GM18868 (cell line): ENCODE data around the gene FGA.

Experiments
- ATAC-seq: cut with Tn5 transposase; IDR thresholded peaks from one replicate; pipeline ENCODE4 v1.9.1; 2021; ENCODE audit warnings: mild to moderate bottlenecking, moderate library complexity; ENCODE audit not compliant: unreplicated experiment

The FGA gene

DNA sequence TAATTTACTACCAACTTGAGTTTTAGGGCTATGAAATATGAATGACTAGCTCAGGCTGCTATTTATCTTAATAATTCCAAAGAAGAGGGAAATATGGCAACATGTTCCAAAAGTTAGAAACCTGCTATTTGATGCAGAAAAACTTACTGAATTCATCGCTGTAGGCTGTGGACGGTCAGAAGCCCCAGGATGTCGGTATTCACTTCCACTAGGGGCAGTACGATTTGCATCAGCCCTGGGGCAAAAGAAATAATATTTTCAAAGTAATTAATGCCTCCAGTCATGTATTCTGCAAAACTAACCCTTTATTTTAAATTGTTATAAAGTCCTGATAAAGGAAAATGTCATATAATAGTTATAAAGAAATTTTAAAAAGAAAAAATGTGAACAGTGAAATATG lies 44.9 kb downstream of the FGA start:
- no peak for ATAC-seq

DNA sequence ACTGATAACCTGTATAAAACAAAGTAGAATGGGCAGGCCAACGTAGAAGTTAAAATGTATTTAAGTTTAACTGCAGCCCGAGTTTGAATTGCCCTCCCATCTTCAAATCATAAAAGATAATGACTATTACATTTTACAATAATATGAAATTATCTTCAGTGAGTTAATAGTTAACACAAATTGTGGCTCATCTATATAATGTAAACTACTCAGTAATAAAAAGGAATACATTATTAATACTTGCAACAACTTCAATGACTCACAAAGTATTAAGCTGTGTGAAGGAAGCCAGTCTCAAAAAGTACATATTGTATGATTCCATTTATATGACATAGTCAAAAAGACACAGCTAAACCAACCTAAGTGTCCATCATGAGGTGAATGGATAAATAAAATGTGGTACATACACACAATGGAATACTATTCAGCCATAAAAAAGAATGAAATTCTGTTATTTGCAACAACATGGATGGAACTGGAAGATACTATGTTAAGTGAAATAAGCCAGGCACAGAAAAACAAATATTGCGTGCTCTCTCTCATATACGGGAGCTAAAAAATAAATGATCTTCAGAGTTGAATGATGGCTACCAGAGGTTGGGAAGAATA lies 48.2 kb downstream of the FGA start:
- no peak for ATAC-seq
